Neural crest cell (in vitro differentiated cells): Measurements from ENCODE around the gene RUNX2. TPM values are rescaled to one million over a fixed set of nuclear protein-coding genes. Genes with fewer than 3 reads are reported as not detected.

Experiments used
- DNase-seq: peaks from one replicate; pipeline ENCODE4 v3.0.0; 2021; ENCODE audit warnings: low read depth, mixed read lengths, low spot score
- H3K27ac Mint-ChIP-seq: one replicate; pipeline ENCODE4 v1.8.0; 2021; ENCODE audit warnings: mild to moderate bottlenecking, mixed read lengths; ENCODE audit not compliant: unreplicated experiment
- H3K27me3 Mint-ChIP-seq: 2 replicates; pipeline ENCODE4 v1.8.0; 2021; ENCODE audit warnings: low read depth, mild to moderate bottlenecking, mixed read lengths
- H3K36me3 Mint-ChIP-seq: 2 replicates; pipeline ENCODE4 v1.8.0; 2021; ENCODE audit warnings: low read depth, mild to moderate bottlenecking, mixed read lengths
- H3K4me1 Mint-ChIP-seq: 2 replicates; pipeline ENCODE4 v1.8.0; 2021; ENCODE audit warnings: mixed read lengths
- H3K4me3 Mint-ChIP-seq: one replicate; pipeline ENCODE4 v1.8.0; 2021; ENCODE audit warnings: mild to moderate bottlenecking, mixed read lengths
- H3K9me3 Mint-ChIP-seq: 2 replicates; pipeline ENCODE4 v1.8.0; 2021; ENCODE audit warnings: mixed read lengths
- CTCF ChIP-seq: fragments of 200-600 bp; sonication (generic); conservative IDR thresholded peaks from 2 replicates; pipeline ENCODE4 v1.5.0; 2021; ENCODE audit warnings: antibody characterized with exemption, mild to moderate bottlenecking
- total RNA-seq: library from RNA; stranded (reverse); gene quantifications from 2 replicates; pipeline ENCODE4 v1.2.1, GENCODE V29; 2021

The RUNX2 gene
- total RNA-seq, 1 donor from 2014 or later, result 0.16 TPM

DNA sequence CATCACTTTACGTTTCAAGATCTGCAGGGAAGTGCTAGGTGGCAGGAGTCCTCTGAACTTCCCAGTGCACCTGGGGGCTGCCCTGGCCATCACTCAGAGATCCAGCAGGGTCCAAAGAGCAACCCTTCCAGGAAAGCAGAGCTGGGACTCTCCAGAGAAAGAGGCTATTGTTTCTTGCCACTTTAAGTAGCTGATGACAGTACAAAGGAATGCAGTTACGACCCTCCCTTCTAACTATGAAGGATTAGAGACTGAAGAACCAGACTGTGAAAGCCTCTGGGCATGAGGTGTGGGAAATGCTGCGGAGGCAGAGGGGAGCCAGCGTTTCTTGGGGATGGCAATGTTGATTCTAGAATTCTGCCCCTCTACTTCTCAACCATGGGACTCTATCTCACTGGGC is 238.8 kb downstream of the RUNX2 start:
- Mint-ChIP-seq H3K27ac (peak overlapping the region; percentile 22), H3K4me1 (peaks cover 30% of the 10 kb centered on the region), H3K36me3 (no peaks in the 10 kb centered on the region), H3K27me3 (no peaks in the 10 kb centered on the region), H3K4me3 (peak overlapping the region; percentile 4), H3K9me3 (peaks cover 4% of the 10 kb centered on the region)
- no peak for TF ChIP-seq CTCF
- DNase-seq, result no peak

DNA sequence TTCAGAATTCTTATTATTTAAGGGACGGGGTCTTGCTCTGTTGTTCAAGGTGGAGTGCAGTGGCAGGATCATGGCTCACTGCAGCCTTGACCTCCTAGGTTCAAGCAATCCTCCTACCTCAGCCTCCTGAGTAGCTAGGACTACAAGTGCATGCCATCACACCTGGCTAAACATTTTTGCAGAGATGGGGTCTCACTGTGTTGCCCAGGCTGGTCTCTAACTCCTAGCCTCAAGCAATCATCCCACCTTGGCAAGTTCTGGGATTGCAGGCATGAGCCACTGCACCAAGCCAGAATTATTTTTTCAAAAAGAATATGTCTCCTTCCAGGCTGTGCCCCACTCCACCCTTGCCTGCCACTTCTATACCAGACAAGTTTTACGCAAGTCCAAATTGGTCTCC is 239.7 kb downstream of the RUNX2 start:
- no peak for DNase-seq
- Mint-ChIP-seq H3K27ac (no peak overlapping the region), H3K4me1 (peaks cover 30% of the 10 kb centered on the region), H3K9me3 (peaks cover 4% of the 10 kb centered on the region), H3K36me3 (no peaks in the 10 kb centered on the region), H3K4me3 (no peak overlapping the region), H3K27me3 (no peaks in the 10 kb centered on the region)
- TF ChIP-seq CTCF, result no peak

DNA sequence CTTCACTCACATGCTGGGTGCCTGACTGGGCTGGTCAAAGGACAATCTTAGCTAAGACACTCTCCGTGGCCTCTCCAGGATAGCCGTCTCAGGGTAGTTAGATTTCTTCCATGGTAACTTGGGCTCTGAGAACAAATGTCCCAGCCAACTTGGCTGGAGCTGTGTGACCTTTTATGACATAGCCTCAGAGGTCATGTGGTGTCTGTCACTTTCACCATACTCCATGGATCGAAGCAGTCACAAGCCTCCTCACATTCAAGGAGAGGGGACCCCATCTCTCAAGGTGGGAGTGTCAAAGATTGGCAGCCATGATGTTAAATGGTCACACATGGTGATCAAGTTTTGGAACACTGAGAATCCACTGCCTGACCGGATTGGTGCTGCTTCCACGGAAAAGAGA is 240.5 kb downstream of the RUNX2 start:
- Mint-ChIP-seq H3K9me3 (peaks cover 4% of the 10 kb centered on the region), H3K4me3 (no peak overlapping the region), H3K27ac (no peak overlapping the region), H3K27me3 (no peaks in the 10 kb centered on the region), H3K4me1 (peaks cover 30% of the 10 kb centered on the region), H3K36me3 (no peaks in the 10 kb centered on the region)
- DNase-seq, result no peak
- TF ChIP-seq CTCF, result no peak

- no peak for TF ChIP-seq CTCF
- Mint-ChIP-seq H3K4me3 (no peak overlapping the region), H3K36me3 (no peaks in the 10 kb centered on the region), H3K27me3 (no peaks in the 10 kb centered on the region), H3K9me3 (peaks cover 4% of the 10 kb centered on the region), H3K27ac (peak overlapping the region; percentile 47), H3K4me1 (peaks cover 30% of the 10 kb centered on the region)
- DNase-seq, result no peak
These were observed 241.2 kb downstream of the RUNX2 start for GRCh38 chr6:45569210-45569945.

DNA sequence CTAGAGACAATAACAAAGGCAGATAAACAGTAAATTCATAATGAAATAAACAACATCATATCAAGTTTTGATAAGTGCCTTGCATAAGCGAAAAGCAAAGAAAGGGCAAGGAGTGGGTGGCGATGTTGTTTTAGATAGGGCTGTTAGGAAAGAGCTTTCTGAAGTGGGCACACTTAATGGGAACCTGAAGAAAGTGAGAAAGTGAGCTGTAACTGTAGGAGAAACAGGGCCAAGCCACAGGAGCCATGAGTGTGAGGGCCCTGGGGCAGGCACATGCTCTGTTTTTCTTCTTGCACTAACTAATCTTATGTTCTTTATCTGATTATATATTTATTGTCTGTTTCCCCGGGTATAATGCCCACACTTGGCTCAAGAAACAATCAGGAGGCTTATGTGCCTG is 243.0 kb downstream of the RUNX2 start:
- H3K36me3 Mint-ChIP-seq, result no peaks in the 10 kb centered on the region

More for the DNA sequence above, 243.0 kb downstream of the RUNX2 start:
- Mint-ChIP-seq H3K4me1 (peaks cover 29% of the 10 kb centered on the region), H3K4me3 (no peak overlapping the region), H3K27ac (no peak overlapping the region), H3K9me3 (no peaks in the 10 kb centered on the region), H3K27me3 (no peaks in the 10 kb centered on the region)
- no peak for TF ChIP-seq CTCF
- no peak for DNase-seq
